GM21619 (cell line): Measurements from ENCODE around the gene DNAH14.
"Not testable (repeated sequence)": the region's sequence is repeated elsewhere in the genome, so short reads cannot be mapped to it uniquely, and the experiment has no call there.

Source experiments
- ATAC-seq: cut with Tn5 transposase; IDR thresholded peaks from one replicate; pipeline ENCODE4 v1.9.1; 2021; ENCODE audit not compliant: unreplicated experiment

DNAH14 gene

GRCh38 chr1:224991550-224991949, 62.1 kb downstream of the DNAH14 start:
- ATAC-seq: not testable (repeated sequence)

DNA sequence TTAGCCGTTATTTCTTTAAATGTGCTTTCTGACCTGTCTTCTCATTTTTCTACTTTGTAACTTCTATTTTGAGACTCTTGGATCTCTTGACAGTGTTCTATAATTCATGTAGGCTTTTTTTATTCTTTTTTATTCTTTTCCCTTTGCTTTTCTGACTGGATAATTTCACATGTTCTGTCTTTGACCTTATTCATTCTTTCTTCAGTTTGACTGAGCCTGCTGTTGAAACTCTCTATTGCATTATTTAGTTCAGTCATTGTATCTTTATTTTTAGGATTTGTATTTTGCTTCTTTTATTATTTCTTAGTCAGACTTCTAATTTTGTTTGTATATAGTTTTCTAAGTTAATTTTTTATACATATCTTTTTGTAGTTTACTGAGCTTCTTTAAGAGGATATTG, 66.1 kb downstream of the DNAH14 start:
- no peak for ATAC-seq

DNA sequence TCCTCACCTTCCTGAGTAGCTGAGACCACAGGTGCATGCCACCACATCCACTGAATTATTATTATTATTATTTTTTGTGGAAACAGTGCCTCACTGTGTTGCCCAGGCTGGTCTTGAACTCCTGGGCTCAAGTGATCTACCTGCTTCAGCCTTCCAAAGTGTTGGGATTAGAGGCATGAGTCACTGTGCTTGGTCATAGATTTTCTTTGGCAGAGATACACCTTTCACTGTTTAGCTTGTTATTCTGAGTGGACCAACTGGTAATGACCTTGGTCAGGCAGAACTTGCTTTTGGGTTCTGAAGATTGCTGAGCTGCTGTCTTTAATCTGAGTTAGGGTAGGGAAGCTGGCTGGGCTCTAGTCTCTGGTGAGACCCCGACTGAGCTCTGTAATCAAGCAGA, 66.8 kb downstream of the DNAH14 start:
- no peak for ATAC-seq

- ATAC-seq: no peak
Measured at GRCh38 chr1:224998185-224998584, 68.7 kb downstream of the DNAH14 start.

DNA sequence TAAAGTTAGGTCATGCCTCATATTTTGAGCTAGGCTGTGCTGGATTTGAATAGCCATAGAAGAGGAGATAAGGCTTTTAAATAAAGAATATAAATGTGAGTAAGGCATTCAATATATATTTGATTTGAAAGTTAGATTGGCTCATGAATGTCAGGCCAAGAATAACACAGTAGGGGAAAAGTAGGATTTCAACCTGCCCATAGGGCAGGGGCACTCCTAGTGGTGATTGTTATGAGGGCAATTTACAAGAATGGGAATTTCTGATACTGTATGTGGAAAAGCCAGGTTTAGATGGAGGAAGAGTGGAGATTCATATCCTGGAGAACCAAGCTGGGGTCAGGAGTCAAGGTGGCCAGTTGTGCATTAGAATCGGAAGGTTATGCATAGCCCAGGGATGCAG, 74.9 kb downstream of the DNAH14 start:
- no peak for ATAC-seq

GRCh38 chr1:225006352-225006751, 76.9 kb downstream of the DNAH14 start:
- ATAC-seq: not testable (repeated sequence)

GRCh38 chr1:225008050-225008449, 78.6 kb downstream of the DNAH14 start:
- ATAC-seq: not testable (repeated sequence)

DNA sequence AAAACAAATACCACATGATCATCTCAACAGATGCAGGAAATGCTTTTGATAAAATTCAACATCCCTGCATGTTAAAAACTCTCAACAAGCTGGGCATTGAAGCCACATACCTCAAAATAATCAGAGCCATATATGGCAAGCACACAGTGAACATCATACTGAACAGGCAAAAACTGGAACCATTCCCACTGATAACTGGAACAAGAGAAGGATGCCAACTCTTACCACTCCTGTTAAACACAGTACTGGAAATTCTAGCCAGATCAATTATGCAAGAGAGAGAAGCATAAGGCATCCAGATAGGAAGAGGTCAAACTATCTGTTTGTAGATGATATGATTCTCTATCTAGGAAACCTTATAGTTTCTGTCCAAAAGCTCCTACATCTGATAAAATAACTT, 91.6 kb downstream of the DNAH14 start:
- ATAC-seq: no peak

DNA sequence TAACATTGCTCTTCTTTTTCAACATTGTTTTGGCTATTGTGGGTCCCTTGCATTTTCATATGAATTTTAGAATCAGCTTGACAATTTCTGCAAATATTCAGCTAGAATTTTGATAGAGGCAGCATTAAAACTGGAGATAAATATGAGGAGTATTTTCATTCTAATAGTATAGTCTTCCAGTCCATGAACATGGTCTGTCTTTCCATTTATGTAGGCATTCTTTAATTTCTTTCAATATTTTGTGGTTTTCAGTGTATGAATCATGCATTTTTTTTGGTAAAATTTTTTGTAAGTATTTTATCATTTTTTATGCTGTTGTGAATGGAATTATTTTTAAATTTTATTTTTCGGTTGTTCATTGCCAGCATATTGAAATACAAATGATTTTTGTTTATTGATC, 97.2 kb downstream of the DNAH14 start:
- ATAC-seq: no peak

GRCh38 chr1:225036441-225036840, 107.0 kb downstream of the DNAH14 start:
- ATAC-seq: not testable (repeated sequence)

DNA sequence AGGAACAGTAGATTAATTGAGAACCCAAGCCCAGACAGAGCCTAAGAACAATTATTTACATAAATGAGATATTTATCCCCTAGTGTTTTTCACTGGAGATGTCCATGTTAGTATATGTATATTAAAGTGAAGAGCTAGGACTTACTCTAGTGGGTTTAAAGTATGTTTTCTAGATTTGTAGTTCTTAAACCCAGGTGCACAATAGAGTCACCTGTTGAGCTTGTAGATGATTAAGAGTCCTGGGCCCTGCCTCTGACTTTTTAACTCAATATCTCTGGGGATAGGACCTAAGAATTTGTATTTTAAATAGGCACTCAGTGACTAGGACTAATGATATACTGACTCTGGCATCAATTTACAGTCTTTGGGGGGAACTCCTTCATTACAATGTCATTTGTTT, 112.8 kb downstream of the DNAH14 start:
- no peak for ATAC-seq

DNA sequence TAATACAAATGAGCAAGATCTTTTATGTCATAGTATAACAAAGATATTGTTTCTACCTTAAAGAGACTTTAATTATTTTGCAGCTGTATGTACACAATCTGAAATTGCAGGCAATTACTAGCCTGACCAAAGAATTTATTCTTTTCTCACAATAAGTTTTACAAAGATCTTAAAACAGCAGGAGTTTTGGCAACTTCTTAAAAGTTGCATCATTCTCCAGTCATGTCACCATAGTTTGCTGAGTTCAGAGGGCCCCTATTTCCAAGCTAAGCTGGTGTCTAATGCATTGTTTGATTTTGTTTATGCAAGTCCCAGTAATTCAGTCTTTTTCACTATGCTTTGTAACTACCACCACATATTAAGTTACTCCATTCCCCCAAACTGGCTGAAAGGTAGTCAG, 114.8 kb downstream of the DNAH14 start:
- no peak for ATAC-seq

DNA sequence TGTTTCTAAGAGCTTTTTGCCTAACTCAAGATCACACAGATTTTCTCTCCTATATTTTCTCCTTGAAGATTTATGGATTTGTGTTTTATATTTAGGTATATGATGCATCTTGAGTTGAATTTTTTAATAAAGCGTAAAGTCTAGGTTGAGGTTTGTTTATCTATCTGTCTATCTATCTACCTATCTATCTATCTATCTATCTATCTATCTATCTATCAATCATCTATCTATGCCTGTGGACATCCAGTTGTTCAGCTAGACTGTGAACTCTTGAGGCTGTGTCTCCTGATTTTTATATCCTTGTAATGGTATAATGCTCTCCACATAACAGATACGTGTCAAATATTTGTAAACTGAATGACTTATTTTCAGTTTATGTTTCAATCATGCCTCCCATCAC, 120.1 kb downstream of the DNAH14 start:
- no peak for ATAC-seq

DNA sequence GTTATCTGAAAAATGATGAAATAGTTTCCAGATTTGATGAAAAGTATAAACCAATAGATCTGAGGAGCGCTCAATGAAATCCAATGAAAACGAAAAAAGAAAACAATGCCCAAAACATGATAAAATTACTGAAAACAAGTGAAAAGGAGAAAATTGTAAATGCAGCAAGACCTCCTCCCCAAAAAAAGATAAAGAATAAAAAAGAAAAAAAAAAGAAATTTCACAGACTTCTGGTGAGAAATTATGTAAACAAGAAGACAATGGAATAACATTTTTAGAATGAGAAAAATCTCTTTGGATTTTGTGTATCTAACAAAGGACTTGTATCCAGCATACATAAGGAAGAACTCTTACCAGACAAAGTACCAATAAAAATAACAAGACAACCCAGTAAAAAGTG, 134.2 kb downstream of the DNAH14 start:
- no peak for ATAC-seq

DNA sequence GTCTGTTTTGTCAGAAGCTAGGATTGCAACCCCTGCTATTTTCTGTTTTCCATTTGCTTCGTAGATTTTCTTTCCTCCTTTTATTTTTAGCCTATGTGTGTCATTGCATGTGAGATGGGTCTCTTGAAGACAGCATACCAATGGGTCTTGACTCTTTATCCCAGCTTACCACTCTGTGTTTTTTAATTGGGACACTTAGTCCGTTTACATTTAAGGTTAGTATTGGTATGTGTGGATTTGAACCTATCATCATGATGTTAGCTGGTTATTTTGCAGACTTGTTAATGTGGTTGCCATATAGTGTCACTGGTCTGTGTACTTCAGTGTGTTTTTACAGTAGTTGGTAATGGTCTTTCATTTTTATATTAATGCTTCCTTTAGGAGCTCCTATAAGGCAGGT, 141.5 kb downstream of the DNAH14 start:
- no peak for ATAC-seq

DNA sequence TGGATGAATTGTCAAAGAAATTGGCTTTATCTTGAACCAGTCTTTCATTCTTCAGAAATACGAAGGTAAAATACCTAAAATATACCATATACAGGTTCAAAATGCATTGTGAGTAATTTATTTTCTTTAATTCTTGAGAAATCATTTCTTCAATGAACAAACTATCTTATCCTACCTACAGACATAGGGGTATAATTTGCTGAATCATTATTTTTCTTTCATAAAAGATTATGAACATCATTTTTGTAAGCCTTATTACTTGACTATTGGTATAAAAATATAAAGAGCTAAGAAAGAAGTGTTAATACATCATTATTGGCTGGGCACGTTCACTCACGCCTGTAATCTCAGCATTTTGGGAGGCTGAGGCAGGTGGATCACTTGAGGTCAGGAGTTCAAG, 167.7 kb downstream of the DNAH14 start:
- ATAC-seq: no peak

GRCh38 chr1:225111000-225111399, 181.5 kb downstream of the DNAH14 start:
- no peak for ATAC-seq

GRCh38 chr1:225113265-225113664, 183.8 kb downstream of the DNAH14 start:
- no peak for ATAC-seq

DNA sequence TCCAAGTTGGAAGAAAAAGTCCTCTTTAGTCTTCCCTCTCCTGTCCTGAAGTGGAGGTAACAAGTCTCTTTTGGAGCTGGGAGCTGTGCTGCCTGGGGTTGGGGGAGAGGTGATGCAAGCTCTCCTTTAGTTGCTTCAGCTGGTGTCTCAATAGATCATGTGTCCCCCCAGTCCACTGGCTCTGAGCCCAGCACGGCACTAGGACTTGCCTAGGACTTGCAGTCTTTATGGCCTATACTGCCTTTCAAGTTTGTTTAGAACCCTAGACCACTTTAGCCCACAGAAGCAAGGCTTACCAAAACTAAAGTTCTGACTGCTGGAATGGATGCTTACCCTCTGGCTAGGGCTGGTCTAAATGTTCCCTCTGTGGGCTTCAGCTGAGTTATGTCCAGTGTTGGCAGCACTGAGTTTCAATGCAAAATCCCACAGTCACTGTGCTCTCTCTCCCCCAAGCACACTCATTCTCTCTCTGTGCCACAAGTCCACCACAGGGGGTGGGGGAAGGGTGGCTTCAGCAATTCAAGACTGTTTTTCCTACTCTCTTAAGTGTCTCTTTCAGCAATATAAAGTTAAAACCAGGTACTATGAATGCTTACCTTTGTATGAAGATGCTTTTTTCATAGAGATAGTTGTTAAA, 185.0 kb downstream of the DNAH14 start:
- ATAC-seq: no peak

GRCh38 chr1:225119307-225119706, 189.8 kb downstream of the DNAH14 start:
- no peak for ATAC-seq

DNA sequence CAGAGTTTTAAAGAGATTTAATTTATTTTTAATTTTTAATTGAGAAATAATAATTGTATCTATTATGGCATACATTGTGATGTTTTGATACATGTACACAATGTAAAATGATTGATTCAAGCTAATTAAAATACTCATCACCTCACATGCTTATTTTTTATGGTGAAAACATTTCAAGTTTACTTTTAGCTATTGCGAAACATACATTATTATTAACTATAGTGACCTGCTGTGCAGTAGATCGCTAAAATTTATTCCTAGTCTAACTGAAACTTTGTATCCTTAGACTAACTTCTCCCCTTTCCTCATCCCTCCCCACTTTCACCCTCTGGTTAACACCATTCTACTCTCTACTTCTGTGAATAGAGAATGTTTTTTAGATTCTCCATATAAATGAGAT, 191.6 kb downstream of the DNAH14 start:
- ATAC-seq: no peak

- ATAC-seq: no peak
Measured at GRCh38 chr1:225131869-225132268, 202.4 kb downstream of the DNAH14 start.

DNA sequence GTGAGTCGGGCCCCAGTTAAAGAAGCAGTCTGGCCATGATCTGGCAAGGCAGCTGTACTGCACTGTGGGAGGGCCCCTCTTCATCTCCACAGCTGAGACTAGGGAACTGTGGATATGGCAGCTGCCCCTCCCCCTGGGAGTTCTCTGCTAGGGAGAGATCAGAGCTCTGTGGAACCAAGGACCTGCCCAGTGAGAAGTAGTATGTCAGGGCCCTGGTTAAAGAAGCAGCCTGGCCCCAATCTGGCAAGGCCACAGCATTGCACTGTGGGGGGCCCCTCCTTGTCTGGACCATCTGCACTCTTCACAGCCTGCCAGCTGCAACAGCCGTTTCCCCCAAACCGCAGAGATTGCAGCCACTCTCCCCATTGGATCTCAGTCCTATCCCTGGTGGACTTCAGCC, 208.5 kb downstream of the DNAH14 start:
- ATAC-seq: no peak

DNA sequence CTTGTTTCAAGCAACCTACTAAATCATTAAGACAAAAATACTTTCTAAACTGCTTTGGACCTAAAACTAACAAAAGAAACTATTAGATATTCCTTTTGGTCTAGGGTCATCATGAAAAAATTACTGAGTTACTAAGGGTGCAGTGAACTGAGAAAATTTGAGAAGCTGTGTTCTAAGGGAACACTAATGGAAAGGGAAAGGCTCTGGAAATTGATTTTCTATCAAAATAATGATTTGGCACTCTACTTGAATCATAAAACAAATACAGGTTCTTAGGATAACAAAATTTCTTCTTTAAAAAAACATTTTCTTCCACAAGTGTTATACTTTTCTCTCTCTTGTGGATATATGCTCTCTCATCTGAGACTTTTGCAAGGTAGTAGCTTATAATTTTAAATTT, 213.5 kb downstream of the DNAH14 start:
- ATAC-seq: no peak
